B cell (primary cell): ENCODE measurements around the gene FAIM2. TPM values are rescaled to one million over a fixed set of nuclear protein-coding genes. Genes with fewer than 3 reads are reported as not detected.

Source experiments
- ATAC-seq: fragments of 200-7000 bp; cut with Tn5 transposase; one replicate; pipeline ENCODE4 v1.10.0; 2021; ENCODE audit warnings: low read depth, mild to moderate bottlenecking, moderate number of reproducible peaks, moderate library complexity
- CTCF ChIA-PET: fragments of 350-600 bp; sonication (Branson Sonifier 250); formaldehyde crosslinking; loops from one replicate; lab custom pipeline; 2021; ENCODE audit warnings: antibody characterized with exemption, inconsistent platforms; lab: Charles Lee
- POLR2A ChIA-PET: fragments of 350-600 bp; sonication (Branson Sonifier 250); formaldehyde crosslinking; loops from one replicate; lab custom pipeline; 2021; ENCODE audit warnings: antibody characterized with exemption; lab: Charles Lee
- DNase-seq: peaks from one replicate; pipeline ENCODE4 v3.0.0; 2013
- H2AFZ ChIP-seq: 2 replicates; pipeline ENCODE4 v1.6.1; 2012; ENCODE audit warnings: mild to moderate bottlenecking, low read depth, low read length; ENCODE audit not compliant: insufficient read depth, poor library complexity, severe bottlenecking
- H3K27ac ChIP-seq, 2 donors: 1 replicate in 1 of 2; 2 replicates in 1 of 2; pipeline ENCODE4 v1.5.1; 2012 to 2013; ENCODE audit warnings: low read length in 2 of 2, mild to moderate bottlenecking in 2 of 2, moderate library complexity in 1 of 2
- H3K27me3 ChIP-seq, 4 experiments: fragments of 200-600 bp in 1 of 4; sonication (generic) in 1 of 4; replicated peaks in 1 of 4; 1 replicate in 2 of 4; 2 replicates in 2 of 4; pipeline versions ENCODE4 v1.6.1 to v1.7.0; 2013 to 2016; ENCODE audit warnings: low read length in 3 of 4, mild to moderate bottlenecking in 2 of 4, mixed read lengths in 1 of 4, moderate library complexity in 1 of 4; ENCODE audit not compliant: insufficient read depth in 4 of 4, control insufficient read depth in 3 of 4; ENCODE audit errors: control extremely low read depth in 1 of 4
- H3K36me3 ChIP-seq, 2 experiments: replicated peaks in 1 of 2; 1 replicate in 1 of 2; 2 replicates in 1 of 2; pipeline versions ENCODE4 v1.6.1 to v1.7.1; 2013; ENCODE audit warnings: low read length in 1 of 2; ENCODE audit not compliant: insufficient read depth in 2 of 2, control insufficient read depth in 1 of 2; ENCODE audit errors: control extremely low read depth in 1 of 2, extremely low read depth in 1 of 2
- H3K4me1 ChIP-seq, 2 donors: fragments of 200-600 bp in 1 of 2; sonication (generic) in 1 of 2; 1 replicate in 1 of 2; 2 replicates in 1 of 2; pipeline versions ENCODE4 v1.5.1 to v1.6.1; 2013 to 2017; ENCODE audit warnings: low read length in 2 of 2; ENCODE audit not compliant: control insufficient read depth in 2 of 2, insufficient read depth in 2 of 2
- H3K4me2 ChIP-seq: replicated peaks from 2 replicates; pipeline ENCODE3; 2012; ENCODE audit warnings: mild to moderate bottlenecking, low read depth, low read length; ENCODE audit not compliant: poor library complexity, severe bottlenecking
- H3K4me3 ChIP-seq, 5 experiments: fragments of 200-600 bp in 1 of 5; sonication (generic) in 1 of 5; 1 replicate in 3 of 5; 2 replicates in 2 of 5; pipeline versions ENCODE4 v1.5.1 to v1.7.0; 2011 to 2016; ENCODE audit warnings: low read length in 4 of 5, mild to moderate bottlenecking in 4 of 5, low read depth in 2 of 5, control low read depth in 1 of 5, moderate library complexity in 1 of 5; ENCODE audit not compliant: insufficient read depth in 1 of 5; ENCODE audit errors: control extremely low read depth in 1 of 5, extremely low read depth in 1 of 5
- H3K79me2 ChIP-seq: fragments of 200-600 bp; sonication (generic); one replicate; pipeline ENCODE4 v1.6.0; 2016; ENCODE audit warnings: low read length; ENCODE audit not compliant: control insufficient read depth, insufficient read depth
- H3K9ac ChIP-seq: fragments of 200-600 bp; sonication (generic); 2 replicates; pipeline ENCODE4 v1.6.1; 2017; ENCODE audit warnings: mild to moderate bottlenecking, low read length, moderate library complexity
- H3K9me3 ChIP-seq, 3 donors: one replicate each; pipeline versions ENCODE4 v1.6.1 to v1.7.1; 2013; ENCODE audit warnings: low read length in 2 of 3; ENCODE audit not compliant: control insufficient read depth in 2 of 3, insufficient read depth in 1 of 3; ENCODE audit errors: control extremely low read depth in 1 of 3
- H4K20me1 ChIP-seq: 2 replicates; pipeline ENCODE4 v1.6.0; 2012; ENCODE audit warnings: mild to moderate bottlenecking, low read length; ENCODE audit not compliant: insufficient read depth, control insufficient read depth, poor library complexity, severe bottlenecking
- H3K27ac Mint-ChIP-seq: one replicate; pipeline ENCODE4 v1.8.0; 2021; ENCODE audit warnings: mixed read lengths
- H3K27me3 Mint-ChIP-seq: one replicate; pipeline ENCODE4 v1.8.0; 2021; ENCODE audit warnings: mixed read lengths
- H3K4me1 Mint-ChIP-seq: one replicate; pipeline ENCODE4 v1.8.0; 2021; ENCODE audit warnings: mixed read lengths
- H3K4me3 Mint-ChIP-seq: one replicate; pipeline ENCODE4 v1.8.0; 2021; ENCODE audit warnings: mixed read lengths
- H3K9me3 Mint-ChIP-seq: one replicate; pipeline ENCODE4 v1.8.0; 2022; ENCODE audit warnings: mixed read lengths; ENCODE audit not compliant: insufficient read depth
- EZH2 ChIP-seq: IDR thresholded peaks from 2 replicates; pipeline ENCODE4 v1.6.1; 2012; ENCODE audit warnings: borderline replicate concordance, low read depth, mild to moderate bottlenecking, moderate library complexity, low read length; ENCODE audit not compliant: insufficient read depth, poor library complexity, severe bottlenecking
- WGBS: methylation state at CpG from one replicate; pipeline ENCODE4 v1.1.5; 2013; ENCODE audit warnings: missing lambda C conversion rate; ENCODE audit not compliant: insufficient coverage; 5-methylcytosine and 5-hydroxymethylcytosine counted together
- intact Hi-C: fragments of 100-400 bp; cut with micrococcal nuclease; formaldehyde crosslinking; loops from one replicate; pipeline ENCODE4 v1.10.0; 2022
- polyA plus RNA-seq: library from polyadenylated mRNA; depleted of rRNA; stranded (reverse); fragments of >200 nt; gene quantifications from 2 replicates; pipeline ENCODE4 v1.2.3, GENCODE V29; 2012
- total RNA-seq, 2 donors: library from RNA; stranded (reverse); fragments of 120-200 nt in 1 of 2; gene quantifications; 1 replicate in 1 of 2; 2 replicates in 1 of 2; pipeline versions ENCODE4 v1.2.3 to v1.2.4, GENCODE V29; 2013 to 2022
- TF ChIP-seq, protein P1 (sequence below): fragments of 200-600 bp; IDR thresholded peaks from one replicate; pipeline ENCODE4 v1.8.0; 2022; ENCODE audit warnings: antibody characterized with exemption, mild to moderate bottlenecking

Gene FAIM2
- total and polyA plus RNA-seq, 2 donors (not counting 1 experiment from before 2014, with no cell fraction given) = not detected

- ChIA-PET CTCF (no interaction called here), POLR2A (no interaction called here)
- peaks cover 3% of the 10 kb centered on the region for H3K27me3 Mint-ChIP-seq
- Histone ChIP-seq H3K4me1 (no peaks in the 10 kb centered on the region), H3K4me2 (no peak overlapping the region), H3K4me3 (no peak overlapping the region), H3K79me2 (no peaks in the 10 kb centered on the region), H4K20me1 (no peaks in the 10 kb centered on the region), H3K36me3 (no peaks in the 10 kb centered on the region), H3K9ac (no peak overlapping the region), H3K9me3 (no peaks in the 10 kb centered on the region), H2AFZ (no peak overlapping the region), H3K27me3 (no peaks in the 10 kb centered on the region), H3K27ac (no peak overlapping the region)
- no peak for DNase-seq
- H3K9me3 Mint-ChIP-seq = no peaks in the 10 kb centered on the region
- WGBS = 92% methylated on average over 4 of the region's 4 CpGs
- no peak for TF ChIP-seq EZH2
- TF ChIP-seq, protein P1, sequence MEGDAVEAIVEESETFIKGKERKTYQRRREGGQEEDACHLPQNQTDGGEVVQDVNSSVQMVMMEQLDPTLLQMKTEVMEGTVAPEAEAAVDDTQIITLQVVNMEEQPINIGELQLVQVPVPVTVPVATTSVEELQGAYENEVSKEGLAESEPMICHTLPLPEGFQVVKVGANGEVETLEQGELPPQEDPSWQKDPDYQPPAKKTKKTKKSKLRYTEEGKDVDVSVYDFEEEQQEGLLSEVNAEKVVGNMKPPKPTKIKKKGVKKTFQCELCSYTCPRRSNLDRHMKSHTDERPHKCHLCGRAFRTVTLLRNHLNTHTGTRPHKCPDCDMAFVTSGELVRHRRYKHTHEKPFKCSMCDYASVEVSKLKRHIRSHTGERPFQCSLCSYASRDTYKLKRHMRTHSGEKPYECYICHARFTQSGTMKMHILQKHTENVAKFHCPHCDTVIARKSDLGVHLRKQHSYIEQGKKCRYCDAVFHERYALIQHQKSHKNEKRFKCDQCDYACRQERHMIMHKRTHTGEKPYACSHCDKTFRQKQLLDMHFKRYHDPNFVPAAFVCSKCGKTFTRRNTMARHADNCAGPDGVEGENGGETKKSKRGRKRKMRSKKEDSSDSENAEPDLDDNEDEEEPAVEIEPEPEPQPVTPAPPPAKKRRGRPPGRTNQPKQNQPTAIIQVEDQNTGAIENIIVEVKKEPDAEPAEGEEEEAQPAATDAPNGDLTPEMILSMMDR = no peak
- no peak overlapping the region for H3K4me3 Mint-ChIP-seq
- intact Hi-C loops = no loop called here
- H3K4me1 Mint-ChIP-seq = no peaks in the 10 kb centered on the region
- ATAC-seq = no peak
- no peak overlapping the region for H3K27ac Mint-ChIP-seq
Measured at GRCh38 chr12:49871263-49871561, 32.5 kb downstream of the FAIM2 start.

DNA sequence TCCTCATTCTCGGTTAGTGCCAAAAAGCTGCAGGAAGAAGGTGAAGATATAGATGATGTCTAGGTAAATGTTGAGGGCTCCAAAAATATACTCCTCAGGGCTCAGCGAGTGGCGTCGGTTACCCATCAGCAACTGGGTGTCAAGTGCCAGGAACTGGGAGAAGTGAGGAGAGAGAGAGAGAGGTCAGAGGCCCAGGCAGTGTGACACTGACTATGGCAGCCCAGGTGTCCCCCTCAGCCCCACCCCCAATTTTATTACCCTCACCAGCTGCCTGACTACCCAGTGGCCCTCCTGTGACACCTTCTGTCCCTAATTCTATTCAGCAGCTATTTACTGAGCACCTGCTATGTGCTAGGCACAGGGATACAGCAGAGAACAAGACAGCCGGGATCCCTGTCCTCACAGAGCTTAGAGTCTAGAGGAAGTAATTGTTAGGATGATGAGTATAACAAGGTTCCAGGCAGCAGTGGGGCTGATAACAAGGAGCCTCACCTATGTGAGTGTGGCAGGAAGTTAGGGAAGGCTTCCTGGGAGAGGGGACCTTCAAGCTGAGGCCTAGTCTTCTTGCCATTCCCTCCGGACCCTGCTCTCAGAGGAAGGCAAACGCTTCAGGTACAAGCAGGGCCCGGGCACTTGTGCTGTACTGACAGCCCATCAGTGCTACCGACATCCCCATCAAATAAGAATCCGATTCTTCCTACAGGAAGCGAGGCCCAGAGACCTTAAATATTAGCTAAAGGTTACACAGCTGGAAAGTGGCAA, 33.0 kb downstream of the FAIM2 start:
- DNase-seq (no peak), ATAC-seq (no peak)
- H3K9me3 Mint-ChIP-seq = no peaks in the 10 kb centered on the region
- H3K9me3 ChIP-seq = no peaks in the 10 kb centered on the region
- intact Hi-C loops = no loop called here
- no peaks in the 10 kb centered on the region for H4K20me1 ChIP-seq
- no peak overlapping the region for H3K27ac Mint-ChIP-seq
- no peak overlapping the region for H3K4me3 ChIP-seq
- H3K36me3 ChIP-seq = no peaks in the 10 kb centered on the region
- H3K27ac ChIP-seq = no peak overlapping the region
- H3K27me3 ChIP-seq = no peaks in the 10 kb centered on the region
- no peak overlapping the region for H3K4me2 ChIP-seq
- H3K4me3 Mint-ChIP-seq = no peak overlapping the region
- H2AFZ ChIP-seq = no peak overlapping the region
- H3K27me3 Mint-ChIP-seq = peaks cover 4% of the 10 kb centered on the region
- H3K4me1 Mint-ChIP-seq = no peaks in the 10 kb centered on the region
- no peak overlapping the region for H3K9ac ChIP-seq
- POLR2A ChIA-PET = no interaction called here
- no peaks in the 10 kb centered on the region for H3K4me1 ChIP-seq
- no peak for TF ChIP-seq EZH2
- TF ChIP-seq, protein P1 = no peak
- WGBS = 92% methylated on average over 11 of the region's 11 CpGs
- H3K79me2 ChIP-seq = no peaks in the 10 kb centered on the region
- CTCF ChIA-PET = no interaction called here
